ENCODE data around the gene PRKCE. TPM values are rescaled to one million over a fixed set of nuclear protein-coding genes. Genes with fewer than 3 reads are reported as not detected.

Gene PRKCE
- total RNA-seq, 1 experiment from 2014 or later = 14.8 TPM

- TF ChIP-seq ZBTB33 (IDR thresholded peaks at IDR 0.05; ENCODE audit: extremely low read depth, insufficient replicate concordance, low read length) (no peak), EZH2phosphoT487 (IDR thresholded peaks at IDR 0.05; ENCODE audit: borderline replicate concordance) (no peak), SRF (IDR thresholded peaks at IDR 0.05; ENCODE audit: low read depth) (no peak), FOSL1 (IDR thresholded peaks at IDR 0.05; ENCODE audit: low read depth) (no peak), ZFX (IDR thresholded peaks at IDR 0.05) (no peak), POLR2AphosphoS5 (IDR thresholded peaks at IDR 0.05; ENCODE audit: low read depth, low read length) (no peak), POLR2A (IDR thresholded peaks at IDR 0.05; ENCODE audit: borderline replicate concordance, extremely low read depth, insufficient read depth, insufficient read length) (no peak), SIN3A (IDR thresholded peaks at IDR 0.05; ENCODE audit: low read depth) (no peak)
These were observed 337.4 kb downstream of the PRKCE start (continued) for GRCh38 chr2:45988879-45989278.

DNA sequence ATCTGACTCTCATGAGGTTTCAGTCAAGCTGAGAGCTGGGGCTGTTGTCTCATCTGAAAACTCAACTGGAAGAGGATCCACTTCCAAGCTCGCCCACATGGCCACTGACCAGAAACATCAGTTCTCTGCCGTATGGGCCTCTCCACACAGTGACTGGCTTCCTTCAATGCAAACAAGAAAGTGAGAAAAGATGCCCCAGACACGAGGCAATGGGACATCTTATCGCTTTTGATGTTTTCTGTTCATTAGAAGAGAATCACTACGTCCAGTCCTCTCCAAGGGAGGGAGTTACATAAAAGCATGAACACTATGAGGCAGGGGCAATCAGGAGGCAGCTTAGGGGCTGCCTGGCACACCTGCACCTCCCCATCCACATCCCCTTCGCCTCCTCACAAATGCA lies 338.7 kb downstream of the PRKCE start:
- no peak overlapping the region for H3K4me3 ChIP-seq (replicated peaks in 1 of 2; ENCODE audit: low read depth in 1 of 2, low read length in 2 of 2)
- H3K4me2 ChIP-seq (ENCODE audit: low read length) = no peak overlapping the region
- POLR2A ChIA-PET = no interaction called here
- CTCF ChIA-PET = no interaction called here
- no peaks in the 10 kb centered on the region for H4K20me1 ChIP-seq (ENCODE audit: insufficient read depth)
- RAD21 ChIA-PET (ENCODE audit: low non-redundant PET in 1 of 2, low total read pairs in 2 of 2, uncharacterized antibody in 2 of 2, unreplicated experiment in 2 of 2) = no interaction called here
- no peak overlapping the region for H3K9ac ChIP-seq (ENCODE audit: low read length)
- H3K9me3 ChIP-seq (ENCODE audit: control insufficient read depth in 1 of 2, insufficient read depth in 1 of 2, low read depth in 1 of 2, low read length in 2 of 2) = no peaks in the 10 kb centered on the region
- no peaks in the 10 kb centered on the region for H3K9me2 ChIP-seq (ENCODE audit: insufficient read depth)
- intact Hi-C loops (cut with micrococcal nuclease) = loop anchor here (5.0 to 10.0 kb wide), 2 partner anchors 348 to 655 kb away; no protein-coding TSS in a partner anchor
- H3K27me3 ChIP-seq (ENCODE audit: insufficient read depth, low read length) = no peaks in the 10 kb centered on the region
- no peak overlapping the region for H3K27ac ChIP-seq (ENCODE audit: low read depth, low read length)
- no TSS peak for BruUV-seq (replicated peaks)
- H3K36me3 ChIP-seq (ENCODE audit: control insufficient read depth in 1 of 2, insufficient read depth in 2 of 2, low read length in 2 of 2) = no peaks in the 10 kb centered on the region
- no peak for DNase-seq (ENCODE audit: low read depth, low spot score)
- ATAC-seq = no peak
- H3K4me1 ChIP-seq (ENCODE audit: control insufficient read depth in 1 of 2, insufficient read depth in 2 of 2, low read length in 2 of 2) = peaks cover 0 to 21% of the 10 kb centered on the region in 2 experiments; a peak in 1 of 4 replicates
- H3K79me2 ChIP-seq (ENCODE audit: insufficient read depth, low read length) = no peaks in the 10 kb centered on the region
- no peak overlapping the region for H2AFZ ChIP-seq (ENCODE audit: low read depth, low read length, poor library complexity, severe bottlenecking)
- TF ChIP-seq POLR2AphosphoS5 (IDR thresholded peaks at IDR 0.05; ENCODE audit: low read depth, low read length) = no peak
- TF ChIP-seq REST (IDR thresholded peaks at IDR 0.05; ENCODE audit: low read depth) = no peak
- TF ChIP-seq YY1 (IDR thresholded peaks at IDR 0.05; ENCODE audit: extremely low read depth, insufficient replicate concordance, low read depth, low read length) = no peak
- TF ChIP-seq, protein P1, sequence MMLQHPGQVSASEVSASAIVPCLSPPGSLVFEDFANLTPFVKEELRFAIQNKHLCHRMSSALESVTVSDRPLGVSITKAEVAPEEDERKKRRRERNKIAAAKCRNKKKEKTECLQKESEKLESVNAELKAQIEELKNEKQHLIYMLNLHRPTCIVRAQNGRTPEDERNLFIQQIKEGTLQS (IDR thresholded peaks at IDR 0.05) = no peak
- TF ChIP-seq, protein P2, sequence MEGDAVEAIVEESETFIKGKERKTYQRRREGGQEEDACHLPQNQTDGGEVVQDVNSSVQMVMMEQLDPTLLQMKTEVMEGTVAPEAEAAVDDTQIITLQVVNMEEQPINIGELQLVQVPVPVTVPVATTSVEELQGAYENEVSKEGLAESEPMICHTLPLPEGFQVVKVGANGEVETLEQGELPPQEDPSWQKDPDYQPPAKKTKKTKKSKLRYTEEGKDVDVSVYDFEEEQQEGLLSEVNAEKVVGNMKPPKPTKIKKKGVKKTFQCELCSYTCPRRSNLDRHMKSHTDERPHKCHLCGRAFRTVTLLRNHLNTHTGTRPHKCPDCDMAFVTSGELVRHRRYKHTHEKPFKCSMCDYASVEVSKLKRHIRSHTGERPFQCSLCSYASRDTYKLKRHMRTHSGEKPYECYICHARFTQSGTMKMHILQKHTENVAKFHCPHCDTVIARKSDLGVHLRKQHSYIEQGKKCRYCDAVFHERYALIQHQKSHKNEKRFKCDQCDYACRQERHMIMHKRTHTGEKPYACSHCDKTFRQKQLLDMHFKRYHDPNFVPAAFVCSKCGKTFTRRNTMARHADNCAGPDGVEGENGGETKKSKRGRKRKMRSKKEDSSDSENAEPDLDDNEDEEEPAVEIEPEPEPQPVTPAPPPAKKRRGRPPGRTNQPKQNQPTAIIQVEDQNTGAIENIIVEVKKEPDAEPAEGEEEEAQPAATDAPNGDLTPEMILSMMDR (IDR thresholded peaks at IDR 0.05 in 2 of 3, conservative IDR thresholded peaks at IDR 0.05 in 1 of 3; ENCODE audit: borderline replicate concordance in 1 of 3, insufficient read depth in 1 of 3, low read depth in 2 of 3, low read length in 2 of 3) = no peak
- no peak for TF ChIP-seq ZBTB33 (IDR thresholded peaks at IDR 0.05; ENCODE audit: extremely low read depth, insufficient replicate concordance, low read length)
- no peak for TF ChIP-seq ELF1 (IDR thresholded peaks at IDR 0.05; ENCODE audit: borderline replicate concordance, low read depth)
- no peak for TF ChIP-seq CEBPB (IDR thresholded peaks at IDR 0.05; ENCODE audit: low read depth)
- TF ChIP-seq JUND (IDR thresholded peaks at IDR 0.05) = no peak
- no peak for TF ChIP-seq SP1 (IDR thresholded peaks at IDR 0.05; ENCODE audit: low read depth)
- TF ChIP-seq EGR1 (IDR thresholded peaks at IDR 0.05; ENCODE audit: low read depth) = no peak
